GM20431 (cell line): ENCODE measurements around the gene TIMM23.
"Not testable (repeated sequence)": the region's sequence is repeated elsewhere in the genome, so short reads cannot be mapped to it uniquely, and the experiment has no call there.

Experiments used
- in situ Hi-C: fragments of 300-500 bp; cut with MseI, MboI; formaldehyde crosslinking; loops from one replicate; pipeline ENCODE4 v1.15.0; 2020; ENCODE audit warnings: low sequenced_read_pairs; ENCODE audit not compliant: unreplicated experiment

The TIMM23 gene

DNA sequence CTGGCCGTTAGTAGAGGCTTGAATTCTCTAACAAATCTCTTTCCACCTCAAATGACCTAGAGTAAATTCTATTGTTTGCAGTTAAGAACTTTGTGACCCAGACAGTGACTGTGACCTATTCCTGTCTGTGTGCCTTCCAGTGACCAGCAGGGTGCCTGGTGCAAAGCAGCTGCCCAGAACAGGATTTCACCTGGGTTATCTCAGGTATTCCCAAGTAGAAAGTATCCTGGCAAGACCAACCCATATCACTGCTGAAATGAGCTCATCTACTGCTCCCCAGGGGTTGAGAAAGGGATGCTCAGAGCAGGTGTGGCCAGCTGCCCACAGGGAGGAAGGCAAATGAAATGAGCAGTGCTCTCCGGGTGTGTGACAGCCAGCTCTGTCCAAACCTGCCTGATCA lies 75.9 kb downstream of the TIMM23 start:
- in situ Hi-C loops: no loop called here

DNA sequence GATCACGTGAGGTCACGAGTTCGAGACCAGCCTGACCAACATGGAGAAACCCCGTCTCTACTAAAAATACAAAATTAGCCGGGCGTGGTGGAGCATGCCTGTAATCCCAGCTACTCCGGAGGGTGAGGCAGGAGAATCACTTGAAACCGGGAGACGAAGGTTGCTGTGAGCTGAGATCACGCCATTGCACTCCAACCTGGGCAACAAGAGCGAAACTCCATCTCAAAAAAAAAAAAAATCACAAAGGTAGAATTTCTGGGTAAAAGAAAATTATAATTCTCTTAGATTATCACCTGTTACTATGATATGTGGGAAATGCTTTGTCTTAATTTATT lies 77.2 kb downstream of the TIMM23 start:
- in situ Hi-C loops: not testable (repeated sequence)

DNA sequence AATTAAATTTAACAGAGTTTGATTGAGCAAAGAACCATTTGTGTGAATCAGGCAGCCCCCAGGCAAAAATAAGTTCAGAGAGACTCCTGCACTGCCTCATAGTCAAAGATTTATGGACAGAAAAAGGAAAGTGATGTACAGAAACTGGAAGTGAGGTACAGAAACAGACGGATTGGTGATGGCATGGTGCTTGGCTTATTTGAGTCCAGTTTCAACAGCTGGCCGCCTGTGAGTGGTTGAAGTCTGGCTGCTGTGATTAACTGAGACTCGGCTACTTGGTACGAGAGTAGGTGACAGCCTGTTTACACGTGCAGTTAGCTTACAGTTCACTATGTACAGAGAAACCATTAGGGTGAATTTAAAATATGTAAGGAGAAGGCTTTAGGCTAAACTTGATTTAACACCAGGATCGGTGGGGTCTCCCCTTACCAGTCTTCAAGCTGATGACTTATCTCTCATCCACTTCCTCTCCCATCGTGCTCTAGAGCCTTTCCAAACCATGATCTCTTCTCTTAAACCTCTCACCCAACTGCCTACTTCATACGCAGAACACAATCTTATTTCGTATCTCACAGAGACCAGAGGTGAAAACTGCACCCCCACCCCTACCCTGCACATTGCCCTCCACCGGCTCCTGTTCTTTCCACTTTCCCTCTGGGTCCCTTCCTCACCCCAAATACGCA lies 78.8 kb downstream of the TIMM23 start:
- in situ Hi-C loops: loop anchor here (25.0 kb wide), 1 partner anchor 486 kb away; no protein-coding TSS in a partner anchor

DNA sequence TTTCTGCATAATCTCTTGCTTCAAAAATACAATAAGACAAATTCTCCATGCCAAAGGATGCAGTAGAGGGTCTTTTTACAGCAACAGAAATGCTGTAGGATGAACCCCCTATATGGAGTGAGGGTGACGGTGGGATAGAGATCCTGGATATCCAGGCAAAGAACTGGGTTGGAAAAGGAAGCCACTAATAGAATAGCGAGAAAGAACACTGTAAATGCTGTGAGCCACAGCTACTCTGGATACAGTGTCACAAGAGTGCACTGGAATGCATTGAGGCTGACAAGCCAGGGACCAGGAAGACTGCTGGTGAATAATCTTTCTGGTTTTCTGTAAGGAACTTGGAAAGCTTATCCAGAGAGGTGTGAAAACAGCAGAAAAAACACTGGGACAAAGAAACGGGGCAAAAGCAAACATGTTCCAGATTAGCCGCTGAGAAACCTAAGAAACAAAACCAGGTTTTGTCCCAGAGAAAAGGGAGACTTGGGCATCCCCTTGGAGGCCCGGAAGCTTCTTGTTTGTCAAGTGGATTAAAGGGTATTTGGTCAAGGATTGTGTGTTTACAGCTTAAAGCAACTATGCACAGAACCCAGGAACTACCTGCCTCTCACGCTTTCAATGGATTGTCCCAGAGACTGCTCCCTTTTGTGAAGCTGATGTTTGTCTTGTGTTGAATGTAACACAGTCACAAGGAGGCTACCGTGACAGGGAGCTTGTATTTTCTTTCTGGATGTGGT lies 79.9 kb downstream of the TIMM23 start:
- in situ Hi-C loops: loop anchor here (25.0 kb wide), 1 partner anchor 485 kb away; no protein-coding TSS in a partner anchor

GRCh38 chr10:46052791-46053375 lies 80.6 kb downstream of the TIMM23 start:
- in situ Hi-C loops: loop anchor here (25.0 kb wide), 1 partner anchor 484 kb away; no protein-coding TSS in a partner anchor
